RWPE1 (cell line): Measurements from ENCODE around the gene HAUS5.

Experiments
- CTCF ChIA-PET: fragments of 350-600 bp; sonication (Branson Sonifier 250); formaldehyde crosslinking; extraction: SDS; loops from one replicate; lab custom pipeline; 2021; lab: Yijun Ruan, JAX
- POLR2A ChIA-PET: fragments of 400-600 bp; formaldehyde crosslinking; extraction: SDS; loops from one replicate; lab custom pipeline; 2020; ENCODE audit warnings: antibody characterized with exemption; ENCODE audit not compliant: low non-redundant PET; lab: Yijun Ruan, JAX
- DNase-seq: peaks from one replicate; pipeline ENCODE4 v3.0.0; 2012; ENCODE audit warnings: low spot score
- H3K27ac ChIP-seq: fragments of 450-650 bp; 2 replicates; pipeline ENCODE4 v1.5.1; 2017
- CTCF ChIP-seq: fragments of 450-650 bp; conservative IDR thresholded peaks from 2 replicates; pipeline ENCODE4 v1.5.1; 2017; ENCODE audit warnings: low read depth, mild to moderate bottlenecking

HAUS5 gene

GRCh38 chr19:35607661-35608060, 4.9 kb upstream of the HAUS5 start:
- ChIA-PET POLR2A (no interaction called here), CTCF (no interaction called here)

GRCh38 chr19:35608251-35608650, 4.3 kb upstream of the HAUS5 start:
- no peak for DNase-seq
- no peak for TF ChIP-seq CTCF
- POLR2A ChIA-PET, result no interaction called here
- H3K27ac ChIP-seq, result no peak overlapping the region
- CTCF ChIA-PET, result no interaction called here

More at GRCh38 chr19:35607661-35608060, 4.9 kb upstream of the HAUS5 start:
- no peak overlapping the region for H3K27ac ChIP-seq
- no peak for DNase-seq
- TF ChIP-seq CTCF, result no peak

GRCh38 chr19:35609851-35610353, 2.6 kb upstream of the HAUS5 start:
- H3K27ac ChIP-seq, result no peak overlapping the region
- CTCF ChIA-PET, result no interaction called here
- TF ChIP-seq CTCF, result no peak
- DNase-seq, result no peak
- POLR2A ChIA-PET, result no interaction called here

GRCh38 chr19:35612224-35612558, 344 bp upstream of the HAUS5 start:
- no peak for TF ChIP-seq CTCF
- H3K27ac ChIP-seq, result peak overlapping the region; percentile 65
- no peak for DNase-seq

GRCh38 chr19:35613574-35613973, 1.0 kb downstream of the HAUS5 start:
- ChIA-PET CTCF (no interaction called here), POLR2A (interaction anchor here (0.8 kb wide), 1 partner anchor 70 kb away, joined by 3 read pairs; no protein-coding TSS in a partner anchor)
- DNase-seq, result no peak
- no peak overlapping the region for H3K27ac ChIP-seq
- TF ChIP-seq CTCF, result no peak

More at GRCh38 chr19:35612224-35612558, 344 bp upstream of the HAUS5 start:
- CTCF ChIA-PET, result no interaction called here
- POLR2A ChIA-PET, result no interaction called here

- TF ChIP-seq CTCF, result no peak
- H3K27ac ChIP-seq, result no peak overlapping the region
- no peak for DNase-seq
- POLR2A ChIA-PET, result no interaction called here
- CTCF ChIA-PET, result no interaction called here
Observed at GRCh38 chr19:35615036-35615435, 2.5 kb downstream of the HAUS5 start.
